Fibroblast of skin of right biceps (primary cell): ENCODE measurements around the gene TNFRSF12A.
"Not testable (repeated sequence)": the region's sequence is repeated elsewhere in the genome, so short reads cannot be mapped to it uniquely, and the experiment has no call there.

Experiments
- DNase-seq: peaks from one replicate; pipeline ENCODE4 v3.0.0-alpha.2; 2013

Gene TNFRSF12A

DNA sequence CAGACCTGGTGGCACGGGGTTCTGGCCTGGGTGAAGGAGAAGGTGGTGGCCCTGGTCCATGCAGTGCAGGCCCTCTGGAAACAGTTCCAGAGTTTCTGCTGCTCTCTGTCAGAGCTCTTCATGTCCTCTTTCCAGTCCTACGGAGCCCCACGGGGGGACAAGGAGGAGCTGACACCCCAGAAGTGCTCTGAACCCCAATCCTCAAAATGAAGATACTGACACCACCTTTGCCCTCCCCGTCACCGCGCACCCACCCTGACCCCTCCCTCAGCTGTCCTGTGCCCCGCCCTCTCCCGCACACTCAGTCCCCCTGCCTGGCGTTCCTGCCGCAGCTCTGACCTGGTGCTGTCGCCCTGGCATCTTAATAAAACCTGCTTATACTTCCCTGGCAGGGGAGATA lies 49.0 kb downstream of the TNFRSF12A start:
- DNase-seq, result not testable (repeated sequence)

DNA sequence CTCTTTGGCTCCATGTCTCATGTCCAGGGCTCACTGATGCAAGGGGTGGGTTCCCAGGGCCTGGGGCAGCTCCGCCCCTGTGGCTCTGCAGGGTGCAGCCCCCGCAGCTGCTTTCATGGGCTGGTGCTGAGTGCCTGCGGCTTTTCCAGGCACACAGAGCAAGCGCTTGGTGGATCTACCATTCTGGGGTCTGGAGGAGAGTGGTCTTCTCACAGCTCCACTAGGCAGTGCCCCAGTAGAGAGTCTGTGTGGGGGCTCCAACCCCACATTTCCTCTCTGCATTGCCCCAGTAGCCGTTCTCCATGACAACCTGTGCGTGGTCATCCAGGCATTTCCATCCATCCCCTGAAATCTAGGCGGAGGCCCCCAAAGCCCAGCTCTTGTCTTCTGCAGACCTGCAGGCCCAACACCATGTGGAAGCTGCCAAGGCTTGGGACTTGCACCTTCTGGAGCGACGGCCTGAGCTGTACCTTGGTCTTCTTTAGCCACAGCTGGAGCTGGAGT lies 50.5 kb downstream of the TNFRSF12A start:
- no peak for DNase-seq

DNA sequence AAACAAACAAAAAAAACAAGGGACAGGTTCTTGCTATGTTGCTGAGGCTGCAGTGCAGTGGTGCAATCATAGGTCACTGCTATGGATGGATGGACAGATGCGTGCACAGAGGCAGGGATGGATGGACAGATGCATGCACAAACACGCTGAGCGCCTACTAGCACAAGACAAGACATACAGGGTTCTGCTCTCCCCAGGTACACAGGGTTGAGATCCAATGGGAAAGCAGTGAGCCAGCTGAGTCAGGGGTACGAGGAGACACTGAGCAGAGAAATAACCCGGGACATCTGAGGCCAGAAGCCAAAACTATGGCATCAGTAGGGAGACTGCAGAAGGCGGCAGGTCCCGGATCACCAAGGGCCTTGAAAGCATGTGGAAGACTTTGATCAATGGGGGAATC lies 51.5 kb downstream of the TNFRSF12A start:
- no peak for DNase-seq
